Neural progenitor cell (in vitro differentiated cells): ENCODE measurements around the gene BCL6B. TPM values are rescaled to one million over a fixed set of nuclear protein-coding genes. Genes with fewer than 3 reads are reported as not detected.

ENCODE experiments used
- DNase-seq: peaks from one replicate; pipeline ENCODE4 v3.0.0-alpha.2; 2016; ENCODE audit warnings: low spot score
- H2AFZ ChIP-seq: fragments of 200-600 bp; sonication (generic); replicated peaks from 2 replicates; pipeline ENCODE4 v1.6.1; 2016; ENCODE audit warnings: antibody characterized with exemption
- H3F3A ChIP-seq: fragments of 200-600 bp; sonication (generic); 2 replicates; pipeline ENCODE4 v1.6.1; 2016; ENCODE audit warnings: antibody characterized with exemption, low read depth
- H3K27ac ChIP-seq: fragments of 200-600 bp; sonication (generic); 2 replicates; pipeline ENCODE4 v1.5.1; 2016; ENCODE audit warnings: mild to moderate bottlenecking
- H3K27me3 ChIP-seq: fragments of 200-600 bp; sonication (generic); 2 replicates; pipeline ENCODE4 v1.6.1; 2016; ENCODE audit warnings: mild to moderate bottlenecking, moderate library complexity
- H3K36me3 ChIP-seq: fragments of 200-600 bp; sonication (generic); 2 replicates; pipeline ENCODE4 v1.5.1; 2016
- H3K4me1 ChIP-seq: fragments of 200-600 bp; sonication (generic); 2 replicates; pipeline ENCODE4 v1.6.1; 2016; ENCODE audit warnings: mixed run types
- H3K4me2 ChIP-seq: fragments of 200-600 bp; sonication (generic); 2 replicates; pipeline ENCODE4 v1.6.1; 2016
- H3K4me3 ChIP-seq: fragments of 200-600 bp; sonication (generic); 2 replicates; pipeline ENCODE4 v1.5.1; 2016
- H3K79me2 ChIP-seq: fragments of 200-600 bp; sonication (generic); 2 replicates; pipeline ENCODE4 v1.6.1; 2016; ENCODE audit warnings: low read depth
- H3K9ac ChIP-seq: fragments of 200-600 bp; sonication (generic); 2 replicates; pipeline ENCODE4 v1.6.1; 2016
- H3K9me3 ChIP-seq: fragments of 200-600 bp; sonication (generic); 2 replicates; pipeline ENCODE4 v1.5.1; 2016; ENCODE audit warnings: low read depth
- H4K20me1 ChIP-seq: fragments of 200-600 bp; sonication (generic); 2 replicates; pipeline ENCODE4 v1.6.1; 2016; ENCODE audit warnings: low read depth
- H3K27ac Mint-ChIP-seq: 3 replicates; pipeline ENCODE4 v1.8.0; 2021; ENCODE audit warnings: mixed read lengths
- H3K27me3 Mint-ChIP-seq: 2 replicates; pipeline ENCODE4 v1.8.0; 2022; ENCODE audit warnings: low read depth, mild to moderate bottlenecking, inconsistent platforms, moderate library complexity, mixed read lengths; ENCODE audit not compliant: insufficient read depth
- H3K36me3 Mint-ChIP-seq: 3 replicates; pipeline ENCODE4 v1.8.0; 2021; ENCODE audit warnings: mixed read lengths
- H3K4me1 Mint-ChIP-seq: 3 replicates; pipeline ENCODE4 v1.8.0; 2021; ENCODE audit warnings: mixed read lengths
- H3K4me3 Mint-ChIP-seq: 3 replicates; pipeline ENCODE4 v1.8.0; 2021; ENCODE audit warnings: mild to moderate bottlenecking, moderate library complexity, mixed read lengths
- H3K9me3 Mint-ChIP-seq: 3 replicates; pipeline ENCODE4 v1.8.0; 2020; ENCODE audit warnings: mixed read lengths
- EZH2 ChIP-seq: fragments of 200-600 bp; sonication (generic); IDR thresholded peaks from 2 replicates; pipeline ENCODE4 v1.6.1; 2017; ENCODE audit warnings: antibody characterized with exemption, mild to moderate bottlenecking, moderate library complexity
- EZH2phosphoT487 ChIP-seq: fragments of 200-600 bp; sonication (generic); IDR thresholded peaks from 2 replicates; pipeline ENCODE4 v1.6.1; 2017; ENCODE audit warnings: antibody characterized with exemption
- total RNA-seq: library from RNA; depleted of rRNA; stranded (reverse); fragments of >200 nt; gene quantifications from 2 replicates; pipeline ENCODE4 v1.2.3, GENCODE V29; 2015; ENCODE audit warnings: low replicate concordance
- TF ChIP-seq, protein P1 (sequence below): fragments of 200-600 bp; sonication (generic); IDR thresholded peaks from 2 replicates; pipeline ENCODE4 v1.5.1; 2017; ENCODE audit warnings: antibody characterized with exemption, mild to moderate bottlenecking

Gene BCL6B
- total RNA-seq, 1 donor from 2014 or later: 3.8 TPM

DNA sequence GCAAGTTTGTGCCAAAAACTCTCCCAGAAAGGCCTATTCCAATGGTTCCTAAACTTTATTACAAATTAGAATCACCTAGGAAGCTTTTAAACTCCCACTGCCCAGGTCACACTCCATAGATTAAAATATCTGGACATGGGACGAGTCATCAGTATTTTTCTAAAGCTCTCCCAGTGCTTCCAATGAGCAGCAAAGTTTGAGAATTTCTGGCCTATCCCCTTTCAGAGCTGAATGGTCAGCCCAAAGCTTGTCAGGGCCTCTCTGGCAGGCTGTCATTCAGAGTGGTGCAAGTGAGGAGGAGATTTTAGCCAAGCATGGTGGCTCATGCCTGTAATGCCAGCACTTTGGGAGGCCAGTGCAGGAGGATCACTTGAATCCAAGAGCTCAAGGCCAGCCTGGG lies 2.4 kb downstream of the BCL6B start:
- Histone ChIP-seq H3K4me1 (peaks cover 6% of the 10 kb centered on the region), H3F3A (peaks cover 30% of the 10 kb centered on the region), H3K9ac (no peak overlapping the region), H3K27me3 (peaks cover 42% of the 10 kb centered on the region), H3K79me2 (no peaks in the 10 kb centered on the region), H4K20me1 (no peaks in the 10 kb centered on the region), H3K27ac (no peak overlapping the region), H3K4me2 (no peak overlapping the region), H3K36me3 (no peaks in the 10 kb centered on the region), H3K4me3 (no peak overlapping the region), H3K9me3 (no peaks in the 10 kb centered on the region), H2AFZ (no peak overlapping the region)
- peaks cover 25% of the 10 kb centered on the region for H3K4me1 Mint-ChIP-seq
- no peak for DNase-seq
- no peaks in the 10 kb centered on the region for H3K36me3 Mint-ChIP-seq
- no peak for TF ChIP-seq EZH2
- no peak for TF ChIP-seq EZH2phosphoT487
- TF ChIP-seq, protein P1, sequence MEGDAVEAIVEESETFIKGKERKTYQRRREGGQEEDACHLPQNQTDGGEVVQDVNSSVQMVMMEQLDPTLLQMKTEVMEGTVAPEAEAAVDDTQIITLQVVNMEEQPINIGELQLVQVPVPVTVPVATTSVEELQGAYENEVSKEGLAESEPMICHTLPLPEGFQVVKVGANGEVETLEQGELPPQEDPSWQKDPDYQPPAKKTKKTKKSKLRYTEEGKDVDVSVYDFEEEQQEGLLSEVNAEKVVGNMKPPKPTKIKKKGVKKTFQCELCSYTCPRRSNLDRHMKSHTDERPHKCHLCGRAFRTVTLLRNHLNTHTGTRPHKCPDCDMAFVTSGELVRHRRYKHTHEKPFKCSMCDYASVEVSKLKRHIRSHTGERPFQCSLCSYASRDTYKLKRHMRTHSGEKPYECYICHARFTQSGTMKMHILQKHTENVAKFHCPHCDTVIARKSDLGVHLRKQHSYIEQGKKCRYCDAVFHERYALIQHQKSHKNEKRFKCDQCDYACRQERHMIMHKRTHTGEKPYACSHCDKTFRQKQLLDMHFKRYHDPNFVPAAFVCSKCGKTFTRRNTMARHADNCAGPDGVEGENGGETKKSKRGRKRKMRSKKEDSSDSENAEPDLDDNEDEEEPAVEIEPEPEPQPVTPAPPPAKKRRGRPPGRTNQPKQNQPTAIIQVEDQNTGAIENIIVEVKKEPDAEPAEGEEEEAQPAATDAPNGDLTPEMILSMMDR: no peak
- peaks cover 44% of the 10 kb centered on the region for H3K27me3 Mint-ChIP-seq
- H3K27ac Mint-ChIP-seq: no peak overlapping the region
- H3K4me3 Mint-ChIP-seq: peak overlapping the region; percentile 46
- peaks cover 2% of the 10 kb centered on the region for H3K9me3 Mint-ChIP-seq

DNA sequence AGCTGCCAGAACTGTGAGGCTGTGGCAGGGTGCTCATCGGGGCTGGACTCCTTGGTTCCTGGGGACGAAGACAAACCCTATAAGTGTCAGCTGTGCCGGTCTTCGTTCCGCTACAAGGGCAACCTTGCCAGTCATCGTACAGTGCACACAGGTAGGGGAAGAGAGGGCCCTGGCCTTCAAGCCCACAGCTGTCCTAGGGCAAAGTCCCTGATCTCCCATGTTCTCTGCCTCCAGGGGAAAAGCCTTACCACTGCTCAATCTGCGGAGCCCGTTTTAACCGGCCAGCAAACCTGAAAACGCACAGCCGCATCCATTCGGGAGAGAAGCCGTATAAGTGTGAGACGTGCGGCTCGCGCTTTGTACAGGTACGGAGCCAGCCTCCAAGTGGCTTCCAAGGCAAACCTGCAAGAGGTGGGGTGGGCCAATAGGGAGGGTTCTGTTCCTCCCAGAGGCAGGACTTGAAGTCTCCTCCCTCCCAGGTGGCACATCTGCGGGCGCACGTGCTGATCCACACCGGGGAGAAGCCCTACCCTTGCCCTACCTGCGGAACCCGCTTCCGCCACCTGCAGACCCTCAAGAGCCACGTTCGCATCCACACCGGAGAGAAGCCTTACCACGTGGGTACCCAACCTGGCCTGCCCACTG lies 3.7 kb downstream of the BCL6B start:
- peaks cover 28% of the 10 kb centered on the region for H3K27me3 ChIP-seq
- no peak overlapping the region for H2AFZ ChIP-seq
- peaks cover 14% of the 10 kb centered on the region for H3K4me1 Mint-ChIP-seq
- H3K36me3 Mint-ChIP-seq: no peaks in the 10 kb centered on the region
- H3K4me3 Mint-ChIP-seq: no peak overlapping the region
- H3K9me3 Mint-ChIP-seq: peaks cover 2% of the 10 kb centered on the region
- H3K27ac Mint-ChIP-seq: no peak overlapping the region
- no peak overlapping the region for H3K9ac ChIP-seq
- peaks cover 44% of the 10 kb centered on the region for H3K27me3 Mint-ChIP-seq
- TF ChIP-seq EZH2 (no peak), EZH2phosphoT487 (no peak)
- TF ChIP-seq, protein P1: no peak
- H3K4me3 ChIP-seq: no peak overlapping the region
- H3K4me2 ChIP-seq: no peak overlapping the region
- H3K36me3 ChIP-seq: no peaks in the 10 kb centered on the region
- no peak overlapping the region for H3K27ac ChIP-seq
- H3K4me1 ChIP-seq: peaks cover 3% of the 10 kb centered on the region
- H3F3A ChIP-seq: peaks cover 18% of the 10 kb centered on the region
- no peaks in the 10 kb centered on the region for H3K79me2 ChIP-seq
- no peak for DNase-seq
- no peaks in the 10 kb centered on the region for H4K20me1 ChIP-seq
- no peaks in the 10 kb centered on the region for H3K9me3 ChIP-seq

DNA sequence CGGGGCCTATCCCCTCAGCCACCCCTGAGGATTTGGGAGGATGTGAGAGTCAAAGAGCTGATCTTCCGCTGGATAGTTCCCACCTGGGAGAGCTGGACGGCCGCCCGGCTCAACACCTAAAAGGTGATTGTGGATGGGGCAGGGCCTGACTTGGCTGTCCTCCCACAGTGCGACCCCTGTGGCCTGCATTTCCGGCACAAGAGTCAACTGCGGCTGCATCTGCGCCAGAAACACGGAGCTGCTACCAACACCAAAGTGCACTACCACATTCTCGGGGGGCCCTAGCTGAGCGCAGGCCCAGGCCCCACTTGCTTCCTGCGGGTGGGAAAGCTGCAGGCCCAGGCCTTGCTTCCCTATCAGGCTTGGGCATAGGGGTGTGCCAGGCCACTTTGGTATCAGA lies 4.5 kb downstream of the BCL6B start:
- no peak overlapping the region for H3K4me3 Mint-ChIP-seq
- H3K79me2 ChIP-seq: no peaks in the 10 kb centered on the region
- no peaks in the 10 kb centered on the region for H3K4me1 ChIP-seq
- peaks cover 21% of the 10 kb centered on the region for H3K27me3 ChIP-seq
- H3K9me3 ChIP-seq: no peaks in the 10 kb centered on the region
- H3K27ac ChIP-seq: no peak overlapping the region
- no peak overlapping the region for H3K4me3 ChIP-seq
- H4K20me1 ChIP-seq: no peaks in the 10 kb centered on the region
- TF ChIP-seq EZH2phosphoT487 (no peak), EZH2 (no peak)
- TF ChIP-seq, protein P1: no peak
- H3K36me3 ChIP-seq: no peaks in the 10 kb centered on the region
- no peak for DNase-seq
- peaks cover 12% of the 10 kb centered on the region for H3K4me1 Mint-ChIP-seq
- peaks cover 12% of the 10 kb centered on the region for H3F3A ChIP-seq
- no peak overlapping the region for H3K4me2 ChIP-seq
- H3K27ac Mint-ChIP-seq: no peak overlapping the region
- H3K27me3 Mint-ChIP-seq: peaks cover 41% of the 10 kb centered on the region
- peaks cover 2% of the 10 kb centered on the region for H3K9me3 Mint-ChIP-seq
- no peaks in the 10 kb centered on the region for H3K36me3 Mint-ChIP-seq
- no peak overlapping the region for H3K9ac ChIP-seq
- H2AFZ ChIP-seq: no peak overlapping the region
